Measurements from ENCODE around the gene C13orf46.
"Not testable (repeated sequence)": the region's sequence is repeated elsewhere in the genome, so short reads cannot be mapped to it uniquely, and the experiment has no call there.

Gene C13orf46

DNA sequence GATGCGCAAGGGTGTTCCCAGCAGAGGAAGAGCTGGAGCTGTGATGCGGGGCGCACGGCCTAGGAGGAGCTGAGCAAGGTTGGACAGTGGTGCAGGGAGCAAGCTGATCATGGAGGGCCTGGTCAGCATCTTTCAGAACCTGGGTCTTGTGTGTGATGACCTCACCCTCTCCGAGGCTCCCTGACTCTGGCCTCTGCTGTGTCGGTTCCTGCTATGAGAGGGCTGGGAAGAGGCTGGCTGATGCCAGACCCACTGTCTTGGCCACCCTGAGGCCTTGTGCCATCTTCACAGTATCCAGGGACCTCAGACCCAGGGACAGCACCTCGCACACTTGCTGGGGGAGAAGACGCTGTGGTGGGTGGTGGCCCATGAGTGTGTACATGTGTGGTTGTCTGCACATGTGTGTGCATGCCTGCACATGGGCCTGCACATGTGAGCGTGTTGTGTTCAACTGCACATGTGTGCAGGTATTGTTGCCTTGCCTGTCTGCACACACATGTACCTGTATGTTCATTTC is 16.5 kb upstream of the C13orf46 start:
- no peak overlapping the region for H3K27ac ChIP-seq
- TF ChIP-seq ZFX (IDR thresholded peaks at IDR 0.05; ENCODE audit: borderline replicate concordance), result no peak
- TF ChIP-seq, protein P1, sequence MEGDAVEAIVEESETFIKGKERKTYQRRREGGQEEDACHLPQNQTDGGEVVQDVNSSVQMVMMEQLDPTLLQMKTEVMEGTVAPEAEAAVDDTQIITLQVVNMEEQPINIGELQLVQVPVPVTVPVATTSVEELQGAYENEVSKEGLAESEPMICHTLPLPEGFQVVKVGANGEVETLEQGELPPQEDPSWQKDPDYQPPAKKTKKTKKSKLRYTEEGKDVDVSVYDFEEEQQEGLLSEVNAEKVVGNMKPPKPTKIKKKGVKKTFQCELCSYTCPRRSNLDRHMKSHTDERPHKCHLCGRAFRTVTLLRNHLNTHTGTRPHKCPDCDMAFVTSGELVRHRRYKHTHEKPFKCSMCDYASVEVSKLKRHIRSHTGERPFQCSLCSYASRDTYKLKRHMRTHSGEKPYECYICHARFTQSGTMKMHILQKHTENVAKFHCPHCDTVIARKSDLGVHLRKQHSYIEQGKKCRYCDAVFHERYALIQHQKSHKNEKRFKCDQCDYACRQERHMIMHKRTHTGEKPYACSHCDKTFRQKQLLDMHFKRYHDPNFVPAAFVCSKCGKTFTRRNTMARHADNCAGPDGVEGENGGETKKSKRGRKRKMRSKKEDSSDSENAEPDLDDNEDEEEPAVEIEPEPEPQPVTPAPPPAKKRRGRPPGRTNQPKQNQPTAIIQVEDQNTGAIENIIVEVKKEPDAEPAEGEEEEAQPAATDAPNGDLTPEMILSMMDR (IDR thresholded peaks at IDR 0.05), result no peak

DNA sequence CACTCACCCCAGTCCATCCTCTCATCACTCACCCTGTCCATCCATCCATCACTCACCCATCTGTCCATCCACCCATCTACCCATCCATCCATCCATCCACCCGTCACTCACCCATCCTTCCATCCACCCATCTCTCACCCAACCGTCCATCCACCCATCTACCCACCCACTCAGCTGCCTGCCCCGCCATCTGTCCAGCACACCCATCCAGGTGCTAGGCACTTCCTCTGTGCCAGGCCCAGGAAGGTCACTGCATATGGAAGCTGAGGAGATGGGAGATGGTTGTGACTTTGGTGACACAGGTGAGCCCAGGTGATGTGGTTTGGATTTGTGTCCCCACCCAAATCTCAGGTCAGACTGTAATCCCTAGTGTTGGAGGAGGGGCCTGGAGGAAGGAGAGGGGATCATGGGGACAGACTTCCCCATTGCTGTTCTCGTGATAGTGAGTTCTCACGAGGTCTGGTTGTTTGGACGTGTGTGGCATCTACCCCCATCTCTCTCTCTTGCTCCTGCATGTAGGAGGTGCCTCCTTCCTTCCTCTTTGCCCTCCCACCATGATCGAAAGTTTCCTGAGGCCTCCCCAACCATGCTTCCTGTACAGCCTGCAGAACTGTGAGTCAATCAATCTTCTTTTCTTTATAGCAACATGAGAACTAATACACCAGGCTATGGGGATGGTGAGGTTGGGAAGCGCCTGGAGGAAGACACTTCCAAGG is 15.9 kb upstream of the C13orf46 start:
- no peak overlapping the region for H3K27ac ChIP-seq
- TF ChIP-seq ZFX (IDR thresholded peaks at IDR 0.05; ENCODE audit: borderline replicate concordance), result no peak
- TF ChIP-seq, protein P1 (IDR thresholded peaks at IDR 0.05), result no peak

DNA sequence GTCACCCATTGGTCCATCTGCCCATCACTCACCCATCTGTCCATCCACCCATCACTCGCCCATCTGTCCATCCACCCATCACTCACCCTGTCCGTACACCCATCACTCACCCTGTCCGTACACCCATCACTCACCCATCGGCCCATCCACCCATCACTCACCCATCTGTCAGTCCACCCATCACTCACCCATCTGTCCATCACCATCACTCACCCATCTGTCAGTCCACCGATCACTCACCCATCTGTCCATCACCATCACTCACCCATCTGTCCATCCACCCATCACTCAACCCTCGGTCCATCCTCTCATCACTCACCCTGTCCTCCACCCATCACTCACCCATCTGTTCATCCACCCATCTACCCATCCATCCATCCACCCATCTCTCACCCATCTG is 15.0 kb upstream of the C13orf46 start:
- H3K27ac ChIP-seq, result not testable (repeated sequence)

DNA sequence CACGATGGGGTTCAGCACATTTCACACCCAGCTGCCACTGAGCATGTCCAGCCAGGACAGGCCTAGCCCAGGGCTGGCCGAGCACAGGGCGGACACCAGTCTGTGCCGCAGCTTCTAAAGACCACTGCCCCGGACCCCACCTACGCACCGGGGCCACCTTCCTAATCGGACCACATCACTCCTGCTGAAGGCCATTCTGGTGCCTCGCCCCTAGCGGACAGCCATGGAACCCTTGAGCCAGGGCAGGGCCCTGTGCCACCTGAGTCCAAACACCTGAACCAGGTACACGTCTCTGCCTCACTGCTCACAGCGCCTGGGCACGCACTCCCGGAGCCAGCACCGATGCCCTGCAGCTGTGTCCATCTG is 8.4 kb upstream of the C13orf46 start:
- no peak overlapping the region for H3K27ac ChIP-seq
- TF ChIP-seq, protein P1 (IDR thresholded peaks at IDR 0.05), result no peak
- TF ChIP-seq ZFX (IDR thresholded peaks at IDR 0.05; ENCODE audit: borderline replicate concordance), result no peak

DNA sequence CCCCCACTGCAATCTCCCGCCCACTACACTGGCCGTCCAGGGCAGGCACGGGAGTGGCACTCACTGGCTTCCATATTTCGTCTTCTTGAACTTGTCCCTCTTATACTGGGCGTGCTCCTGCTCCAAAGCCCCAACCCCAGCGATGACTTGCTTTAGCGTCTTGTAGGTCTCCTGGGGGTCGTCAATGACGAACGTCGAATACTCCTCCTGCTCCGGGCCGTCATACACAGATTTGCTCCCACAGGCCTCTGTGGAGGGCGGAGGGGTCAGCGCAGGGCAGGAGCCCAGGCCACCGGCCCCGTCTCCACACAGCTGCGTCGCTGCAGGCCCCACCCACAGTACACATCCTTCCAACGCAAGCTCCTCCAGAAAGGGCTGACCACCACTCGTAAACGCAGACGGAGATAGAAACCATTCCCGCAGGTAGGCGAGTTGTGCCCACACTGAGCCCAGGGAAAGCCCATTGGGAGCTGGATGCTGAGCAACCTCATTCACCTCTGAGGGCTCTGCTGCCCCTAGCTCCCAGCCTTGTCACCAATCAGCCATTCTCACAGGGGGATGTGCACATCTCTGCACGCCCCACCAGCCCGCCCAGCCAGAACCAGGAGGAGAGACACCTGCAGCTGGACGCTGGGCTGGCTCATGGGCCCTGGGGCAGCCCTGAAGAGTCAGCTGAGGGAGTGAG is 7.9 kb upstream of the C13orf46 start:
- no peak for TF ChIP-seq ZFX (IDR thresholded peaks at IDR 0.05; ENCODE audit: borderline replicate concordance)
- TF ChIP-seq, protein P1 (IDR thresholded peaks at IDR 0.05), result no peak
- H3K27ac ChIP-seq, result no peak overlapping the region

DNA sequence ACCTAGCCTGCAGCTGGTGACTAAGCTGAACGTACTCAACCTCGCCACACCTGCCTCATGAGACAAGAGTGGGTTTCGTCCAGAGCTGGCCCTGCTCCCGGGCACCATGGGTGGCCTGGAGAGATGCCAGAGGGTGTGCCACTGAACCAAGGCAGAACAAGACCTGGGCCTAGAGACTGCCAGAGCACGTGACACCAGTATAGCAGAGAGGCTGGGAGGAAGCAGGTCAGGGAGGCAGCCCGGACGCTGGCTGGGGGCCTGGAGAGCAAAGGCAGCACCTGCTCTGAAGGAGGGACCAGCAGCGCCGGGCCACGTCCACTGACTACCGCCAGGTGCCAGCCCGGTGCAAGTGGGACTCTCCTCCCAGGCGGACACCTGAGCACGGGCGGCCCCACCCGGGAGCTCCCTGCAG is 7.3 kb upstream of the C13orf46 start:
- TF ChIP-seq, protein P1 (IDR thresholded peaks at IDR 0.05), result no peak
- TF ChIP-seq ZFX (IDR thresholded peaks at IDR 0.05; ENCODE audit: borderline replicate concordance), result no peak
- no peak overlapping the region for H3K27ac ChIP-seq

DNA sequence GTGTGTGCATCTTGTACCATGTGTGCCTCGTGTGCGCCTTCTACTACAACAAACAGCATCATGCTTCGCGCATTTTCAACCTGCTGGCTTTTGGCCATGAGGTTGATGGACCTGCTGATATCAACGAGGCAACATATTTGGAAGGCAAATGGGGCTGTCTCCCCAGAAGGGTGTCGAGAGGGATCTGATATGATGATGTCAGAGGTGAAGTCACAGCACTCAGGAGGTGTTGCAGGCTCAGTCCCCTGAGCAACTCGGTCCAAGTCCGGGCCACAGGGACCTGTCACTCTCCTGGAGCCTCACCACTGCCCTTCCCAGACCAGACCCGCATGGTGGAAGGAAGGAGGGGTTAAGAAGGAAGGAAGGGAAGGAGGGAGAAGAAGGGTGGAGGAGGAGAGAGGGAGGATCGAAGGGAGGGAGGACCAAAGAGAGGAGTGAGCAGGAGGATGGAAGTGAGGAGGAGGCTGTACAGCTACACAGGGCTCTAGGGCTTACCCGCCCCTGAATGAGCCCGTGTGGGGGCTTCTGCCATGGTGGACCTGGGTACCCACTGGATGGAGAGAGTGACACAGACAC is 6.7 kb upstream of the C13orf46 start:
- H3K27ac ChIP-seq, result no peak overlapping the region
- no peak for TF ChIP-seq ZFX (IDR thresholded peaks at IDR 0.05; ENCODE audit: borderline replicate concordance)
- TF ChIP-seq, protein P1 (IDR thresholded peaks at IDR 0.05), result no peak

Measured in 22Rv1 (cell line).